GM19238 (cell line): Measurements from ENCODE around the gene KHDRBS2.

ENCODE experiments used
- DNase-seq: peaks from one replicate; pipeline ENCODE4 v3.0.0; 2011; ENCODE audit warnings: low spot score; ENCODE audit not compliant: insufficient read length

The KHDRBS2 gene

GRCh38 chr6:62037445-62037844, 248.6 kb downstream of the KHDRBS2 start:
- DNase-seq = no peak

GRCh38 chr6:62035952-62036351, 250.1 kb downstream of the KHDRBS2 start:
- no peak for DNase-seq

GRCh38 chr6:62013719-62014118, 272.3 kb downstream of the KHDRBS2 start:
- DNase-seq = no peak

- DNase-seq = no peak
These were observed 276.6 kb downstream of the KHDRBS2 start for GRCh38 chr6:62009445-62009844.

- no peak for DNase-seq
These were observed 296.4 kb downstream of the KHDRBS2 start for GRCh38 chr6:61989616-61990015.

GRCh38 chr6:61980622-61981021, 305.4 kb downstream of the KHDRBS2 start:
- DNase-seq = no peak

GRCh38 chr6:61977947-61978346, 308.1 kb downstream of the KHDRBS2 start:
- DNase-seq = no peak

GRCh38 chr6:61977099-61977498, 308.9 kb downstream of the KHDRBS2 start:
- no peak for DNase-seq

- no peak for DNase-seq
These were observed 326.8 kb downstream of the KHDRBS2 start for GRCh38 chr6:61959196-61959595.

- no peak for DNase-seq
These were observed 332.2 kb downstream of the KHDRBS2 start for GRCh38 chr6:61953851-61954250.

GRCh38 chr6:61951586-61951985, 334.4 kb downstream of the KHDRBS2 start:
- DNase-seq = no peak

- DNase-seq = no peak
These were observed 335.2 kb downstream of the KHDRBS2 start for GRCh38 chr6:61950811-61951210.

GRCh38 chr6:61949971-61950370, 336.1 kb downstream of the KHDRBS2 start:
- DNase-seq = no peak

GRCh38 chr6:61949161-61949560, 336.9 kb downstream of the KHDRBS2 start:
- no peak for DNase-seq

- no peak for DNase-seq
These were observed 338.6 kb downstream of the KHDRBS2 start for GRCh38 chr6:61947311-61947947.

- DNase-seq = no peak
These were observed 345.1 kb downstream of the KHDRBS2 start for GRCh38 chr6:61940919-61941318.

- DNase-seq = no peak
These were observed 350.7 kb downstream of the KHDRBS2 start for GRCh38 chr6:61935242-61935846.

GRCh38 chr6:61909486-61909885, 376.5 kb downstream of the KHDRBS2 start:
- DNase-seq = no peak

GRCh38 chr6:61901748-61902147, 384.3 kb downstream of the KHDRBS2 start:
- no peak for DNase-seq

GRCh38 chr6:61894536-61894935, 391.5 kb downstream of the KHDRBS2 start:
- no peak for DNase-seq

GRCh38 chr6:61887423-61887822, 398.6 kb downstream of the KHDRBS2 start:
- no peak for DNase-seq

GRCh38 chr6:61886608-61887259, 399.3 kb downstream of the KHDRBS2 start:
- DNase-seq = no peak
